Calu3 (cell line): ENCODE results near the gene RTL9. TPM values are rescaled to one million over a fixed set of nuclear protein-coding genes. Genes with fewer than 3 reads are reported as not detected.
A peak's percentile ranks its signal among the peaks of the same experiment; 100 is the strongest.
"Not testable (repeated sequence)": the region's sequence is repeated elsewhere in the genome, so short reads cannot be mapped to it uniquely, and the experiment has no call there.

ENCODE experiments used
- BruUV-seq: library from RNA; stranded (reverse); fragments of 400-500 nt; replicated peaks from 2 replicates; lab custom pipeline; 2021; lab: Mats Ljungman, UMichigan
- CTCF ChIA-PET: fragments of 300-600 bp; sonication (Branson Sonifier 250); formaldehyde crosslinking; loops from one replicate; lab custom pipeline; 2022; ENCODE audit warnings: antibody characterized with exemption; lab: Charles Lee
- DNase-seq: peaks from one replicate; pipeline ENCODE4 v3.0.0; 2022
- H3K27ac Mint-ChIP-seq: one replicate; pipeline ENCODE4 v1.8.0; 2022; ENCODE audit warnings: mixed read lengths; ENCODE audit not compliant: unreplicated experiment
- H3K27me3 Mint-ChIP-seq: one replicate; pipeline ENCODE4 v1.8.0; 2022; ENCODE audit warnings: mixed read lengths; ENCODE audit not compliant: unreplicated experiment
- H3K36me3 Mint-ChIP-seq: one replicate; pipeline ENCODE4 v1.8.0; 2022; ENCODE audit warnings: mild to moderate bottlenecking, moderate library complexity, mixed read lengths; ENCODE audit not compliant: insufficient read depth, unreplicated experiment
- H3K4me1 Mint-ChIP-seq: one replicate; pipeline ENCODE4 v1.8.0; 2022; ENCODE audit warnings: mild to moderate bottlenecking, low read depth, mixed read lengths; ENCODE audit not compliant: unreplicated experiment
- H3K4me3 Mint-ChIP-seq: one replicate; pipeline ENCODE4 v1.8.0; 2022; ENCODE audit warnings: mild to moderate bottlenecking, low read depth, moderate library complexity, mixed read lengths; ENCODE audit not compliant: unreplicated experiment
- H3K9me3 Mint-ChIP-seq: one replicate; pipeline ENCODE4 v1.8.0; 2022; ENCODE audit warnings: low read depth, mixed read lengths; ENCODE audit not compliant: unreplicated experiment
- intact Hi-C: fragments of 100-400 bp; cut with micrococcal nuclease; formaldehyde crosslinking; loops from one replicate; pipeline ENCODE4 v1.10.0; 2022; ENCODE audit not compliant: unreplicated experiment
- total RNA-seq: library from RNA; stranded (reverse); gene quantifications from 2 replicates; pipeline ENCODE4 v1.2.3, GENCODE V29; 2022
- TF ChIP-seq, protein P1 (sequence below): fragments of 200-600 bp; IDR thresholded peaks from one replicate; pipeline ENCODE4 v1.8.0; 2022; ENCODE audit warnings: antibody characterized with exemption; ENCODE audit not compliant: unreplicated experiment

RTL9 gene
- total RNA-seq, 1 experiment from 2014 or later = not detected

DNA sequence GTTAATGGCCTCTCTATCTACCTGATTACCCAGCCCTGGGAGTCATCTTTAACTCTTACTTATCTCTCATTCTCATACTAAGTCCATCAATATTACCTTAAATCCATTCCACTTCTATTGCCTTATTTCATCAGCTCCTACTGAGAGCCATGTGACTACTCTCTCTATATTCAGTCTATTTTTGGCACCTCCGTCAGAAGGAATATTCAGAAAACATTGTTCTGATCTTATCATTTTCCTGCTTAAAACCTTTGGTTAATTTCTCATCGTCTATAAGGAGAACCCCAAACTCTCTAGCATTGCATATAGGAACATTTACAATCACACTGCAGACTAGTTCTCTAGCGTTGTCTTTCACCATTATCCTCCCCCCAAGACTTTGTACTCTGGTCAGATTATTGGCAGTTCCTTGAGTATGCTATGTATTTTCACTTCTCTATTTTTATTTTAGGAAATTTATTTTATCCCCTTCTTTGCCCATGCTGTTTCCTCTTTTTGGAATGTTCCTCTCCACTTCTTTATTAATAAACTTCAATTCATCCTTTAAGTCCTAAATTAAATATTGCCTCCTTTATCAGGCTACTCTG is 27.1 kb upstream of the RTL9 start:
- intact Hi-C loops = no loop called here
- Mint-ChIP-seq H3K27me3 (no peaks in the 10 kb centered on the region), H3K4me1 (no peaks in the 10 kb centered on the region), H3K36me3 (no peaks in the 10 kb centered on the region), H3K9me3 (no peaks in the 10 kb centered on the region), H3K27ac (no peak overlapping the region), H3K4me3 (no peak overlapping the region)
- CTCF ChIA-PET = no interaction called here
- TF ChIP-seq, protein P1, sequence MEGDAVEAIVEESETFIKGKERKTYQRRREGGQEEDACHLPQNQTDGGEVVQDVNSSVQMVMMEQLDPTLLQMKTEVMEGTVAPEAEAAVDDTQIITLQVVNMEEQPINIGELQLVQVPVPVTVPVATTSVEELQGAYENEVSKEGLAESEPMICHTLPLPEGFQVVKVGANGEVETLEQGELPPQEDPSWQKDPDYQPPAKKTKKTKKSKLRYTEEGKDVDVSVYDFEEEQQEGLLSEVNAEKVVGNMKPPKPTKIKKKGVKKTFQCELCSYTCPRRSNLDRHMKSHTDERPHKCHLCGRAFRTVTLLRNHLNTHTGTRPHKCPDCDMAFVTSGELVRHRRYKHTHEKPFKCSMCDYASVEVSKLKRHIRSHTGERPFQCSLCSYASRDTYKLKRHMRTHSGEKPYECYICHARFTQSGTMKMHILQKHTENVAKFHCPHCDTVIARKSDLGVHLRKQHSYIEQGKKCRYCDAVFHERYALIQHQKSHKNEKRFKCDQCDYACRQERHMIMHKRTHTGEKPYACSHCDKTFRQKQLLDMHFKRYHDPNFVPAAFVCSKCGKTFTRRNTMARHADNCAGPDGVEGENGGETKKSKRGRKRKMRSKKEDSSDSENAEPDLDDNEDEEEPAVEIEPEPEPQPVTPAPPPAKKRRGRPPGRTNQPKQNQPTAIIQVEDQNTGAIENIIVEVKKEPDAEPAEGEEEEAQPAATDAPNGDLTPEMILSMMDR = no peak
- BruUV-seq = no TSS peak
- DNase-seq = no peak

DNA sequence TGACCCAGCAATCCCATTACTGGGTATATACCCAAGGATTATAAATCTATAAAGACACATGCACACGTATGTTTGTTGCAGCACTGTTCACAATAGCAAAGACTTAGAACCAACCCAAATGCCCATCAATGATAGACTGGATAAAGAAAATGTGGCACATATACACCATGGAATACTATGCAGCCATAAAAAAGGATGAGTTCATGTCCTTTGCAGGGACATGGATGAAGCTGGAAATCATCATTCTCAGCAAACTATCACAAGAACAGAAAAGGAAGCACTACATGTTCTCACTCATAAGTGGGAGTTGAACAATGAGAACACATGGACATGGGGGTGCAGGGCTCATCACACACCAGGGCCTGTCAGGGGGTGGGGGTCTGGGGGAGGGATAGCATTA is 25.2 kb upstream of the RTL9 start:
- H3K27ac Mint-ChIP-seq, H3K4me1 Mint-ChIP-seq, H3K27me3 Mint-ChIP-seq, BruUV-seq, CTCF ChIA-PET, H3K4me3 Mint-ChIP-seq, H3K9me3 Mint-ChIP-seq, H3K36me3 Mint-ChIP-seq, DNase-seq, intact Hi-C loops: not testable (repeated sequence)

DNA sequence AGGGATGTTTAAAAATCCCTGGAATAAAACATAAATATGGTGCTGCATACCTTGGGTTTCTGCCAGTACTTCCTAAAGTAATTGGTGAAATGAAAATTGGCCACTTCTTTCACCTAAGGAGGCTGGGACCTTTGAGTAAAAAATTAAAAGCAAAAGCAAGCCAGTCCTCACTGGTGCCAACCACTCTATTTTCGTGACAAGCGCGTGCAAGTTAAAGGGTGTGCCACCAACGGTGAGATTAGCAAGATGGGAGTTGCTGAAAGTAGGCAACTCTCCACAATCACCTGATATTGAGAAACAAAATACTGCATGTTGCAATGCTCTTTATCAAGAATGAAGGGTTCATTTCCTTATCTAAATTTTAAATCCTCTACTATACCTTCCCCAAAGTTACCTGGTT is 19.7 kb upstream of the RTL9 start:
- H3K4me1 Mint-ChIP-seq = no peaks in the 10 kb centered on the region
- no TSS peak for BruUV-seq
- no peak for DNase-seq
- intact Hi-C loops = no loop called here
- H3K9me3 Mint-ChIP-seq = peaks cover 2% of the 10 kb centered on the region
- no peak overlapping the region for H3K27ac Mint-ChIP-seq
- CTCF ChIA-PET = no interaction called here
- H3K4me3 Mint-ChIP-seq = no peak overlapping the region
- no peaks in the 10 kb centered on the region for H3K36me3 Mint-ChIP-seq
- TF ChIP-seq, protein P1 = no peak
- no peaks in the 10 kb centered on the region for H3K27me3 Mint-ChIP-seq

DNA sequence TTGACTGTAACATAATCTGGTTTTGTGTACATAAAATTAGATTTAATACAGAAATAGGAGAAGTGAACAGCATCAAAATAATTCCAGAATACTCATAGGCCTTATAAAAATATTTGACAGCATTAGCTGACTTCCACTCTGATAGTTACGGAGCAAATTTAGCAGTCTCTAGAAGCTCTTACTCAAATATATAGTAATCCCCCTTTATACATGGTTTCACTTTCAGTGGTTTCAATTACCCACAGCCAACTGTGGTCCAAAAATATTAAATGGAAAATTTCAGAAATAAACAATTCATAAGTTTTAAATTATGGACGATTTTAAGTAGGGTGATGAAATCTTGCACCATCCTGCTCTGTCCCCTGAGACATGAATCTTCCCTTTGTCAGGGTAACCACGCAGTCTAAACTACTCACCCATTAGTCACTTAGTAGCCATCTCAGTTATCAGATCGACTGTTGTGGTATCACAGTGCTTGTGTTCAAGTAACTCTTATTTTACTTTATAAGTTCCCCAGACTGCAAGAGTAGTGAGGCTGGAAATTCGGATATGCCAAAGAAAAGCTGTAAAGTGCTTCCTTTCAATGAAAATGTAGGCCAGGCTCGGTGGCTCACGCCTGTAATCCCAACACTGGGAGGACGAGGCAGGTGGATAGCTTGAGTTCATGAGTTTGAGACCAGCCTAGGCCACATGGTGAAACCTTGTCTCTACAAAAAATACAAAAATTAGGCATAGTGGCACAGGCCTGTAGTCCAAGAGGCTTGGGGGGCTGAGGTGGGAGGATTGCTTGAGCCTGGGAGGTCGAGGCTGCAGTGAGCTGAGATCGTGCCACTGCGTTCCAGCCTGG is 17.2 kb upstream of the RTL9 start:
- TF ChIP-seq, protein P1 = no peak
- no TSS peak for BruUV-seq
- no peak for DNase-seq
- Mint-ChIP-seq H3K4me1 (no peaks in the 10 kb centered on the region), H3K36me3 (no peaks in the 10 kb centered on the region), H3K9me3 (peaks cover 2% of the 10 kb centered on the region), H3K4me3 (no peak overlapping the region), H3K27ac (peak overlapping the region; percentile 77), H3K27me3 (no peaks in the 10 kb centered on the region)
- CTCF ChIA-PET = interaction anchor here (0.9 kb wide), 1 partner anchor 121 kb away, joined by 3 read pairs; no protein-coding TSS in a partner anchor
- intact Hi-C loops = no loop called here

DNA sequence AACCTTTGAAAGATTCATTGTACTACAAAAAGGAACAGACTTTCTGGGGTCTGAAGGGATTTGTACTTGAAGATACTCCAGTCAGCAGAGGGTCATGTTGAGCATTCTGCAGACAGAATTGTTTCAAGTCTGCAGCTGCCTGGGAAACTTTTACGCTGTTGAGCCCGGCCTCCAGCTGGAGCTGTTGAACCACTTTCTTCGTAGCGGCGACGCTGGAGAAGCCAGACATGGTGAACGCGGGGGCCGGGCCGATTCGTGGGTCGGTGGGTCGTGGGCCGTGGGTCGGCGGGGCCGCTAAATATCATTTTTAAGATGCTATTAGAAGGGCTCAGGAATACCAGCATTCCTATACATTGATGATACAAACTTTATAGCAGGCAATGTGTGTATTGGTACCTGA is 12.0 kb upstream of the RTL9 start:
- Mint-ChIP-seq H3K27me3 (no peaks in the 10 kb centered on the region), H3K4me1 (no peaks in the 10 kb centered on the region), H3K27ac (no peak overlapping the region), H3K9me3 (no peaks in the 10 kb centered on the region), H3K4me3 (no peak overlapping the region), H3K36me3 (no peaks in the 10 kb centered on the region)
- CTCF ChIA-PET = no interaction called here
- TF ChIP-seq, protein P1 = no peak
- BruUV-seq = no TSS peak
- DNase-seq = no peak
- intact Hi-C loops = no loop called here
